Fibroblast of pulmonary artery (primary cell): ENCODE data around the gene CREBL2.
"Not testable (repeated sequence)": the region's sequence is repeated elsewhere in the genome, so short reads cannot be mapped to it uniquely, and the experiment has no call there.

Source experiments
- DNase-seq: peaks from one replicate; pipeline ENCODE4 v3.0.0-alpha.2; 2010; ENCODE audit warnings: low read depth
- H3K4me3 ChIP-seq: replicated peaks from 2 replicates; pipeline ENCODE4 v1.5.1; 2011; ENCODE audit warnings: low read depth, mild to moderate bottlenecking, control low read depth, low read length, moderate library complexity
- CTCF ChIP-seq: IDR thresholded peaks from 2 replicates; pipeline ENCODE4 v1.5.1; 2011; ENCODE audit warnings: mild to moderate bottlenecking, control low read depth, low read length, inconsistent platforms; ENCODE audit errors: missing control alignments

CREBL2 gene

GRCh38 chr12:12627308-12627827 is 15.7 kb downstream of the CREBL2 start:
- H3K4me3 ChIP-seq: no peak overlapping the region
- TF ChIP-seq CTCF: no peak
- DNase-seq: no peak

- H3K4me3 ChIP-seq: no peak overlapping the region
- no peak for DNase-seq
- no peak for TF ChIP-seq CTCF
Measured at GRCh38 chr12:12628013-12628412, 16.3 kb downstream of the CREBL2 start.

DNA sequence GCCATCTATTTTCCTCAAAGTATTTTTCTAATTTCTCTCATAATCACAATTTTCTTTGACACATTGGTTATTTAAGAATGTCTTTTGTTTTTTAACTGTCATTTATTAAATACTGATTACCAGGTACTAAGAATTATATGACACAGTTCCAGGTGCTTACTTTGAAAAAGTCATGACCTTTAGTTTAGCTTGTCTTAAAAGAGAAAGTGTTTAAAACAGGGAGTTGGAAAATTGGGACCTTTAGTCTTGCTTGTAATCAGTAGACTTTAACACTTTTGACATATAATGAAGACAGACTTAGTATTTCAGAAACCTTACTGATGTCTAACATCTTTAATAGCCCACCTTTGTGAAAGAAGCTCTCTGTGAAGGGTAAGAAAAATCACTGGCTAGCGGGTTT is 19.2 kb downstream of the CREBL2 start:
- no peak for TF ChIP-seq CTCF
- DNase-seq: no peak
- H3K4me3 ChIP-seq: no peak overlapping the region

- no peak overlapping the region for H3K4me3 ChIP-seq
- no peak for DNase-seq
- no peak for TF ChIP-seq CTCF
Measured at GRCh38 chr12:12635651-12636050, 24.0 kb downstream of the CREBL2 start.

DNA sequence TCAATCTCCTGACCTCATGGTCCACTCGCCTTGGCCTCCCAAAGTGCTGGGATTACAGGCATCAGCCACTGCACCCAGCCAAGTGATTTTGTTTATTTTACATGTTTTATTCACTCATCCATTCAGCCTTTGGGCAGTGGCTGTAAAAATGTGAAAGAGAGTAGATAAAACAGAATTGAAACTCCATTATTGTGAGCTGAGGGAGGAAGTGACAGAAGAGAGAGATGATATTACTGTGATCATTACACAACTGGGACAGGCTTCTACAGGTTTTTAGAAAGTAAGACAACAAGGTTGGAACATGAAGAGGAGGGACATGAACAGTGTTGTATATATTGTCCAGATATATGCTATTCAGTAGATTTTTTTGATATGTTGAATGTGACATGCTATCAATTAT is 25.0 kb downstream of the CREBL2 start:
- DNase-seq: no peak
- TF ChIP-seq CTCF: no peak

DNA sequence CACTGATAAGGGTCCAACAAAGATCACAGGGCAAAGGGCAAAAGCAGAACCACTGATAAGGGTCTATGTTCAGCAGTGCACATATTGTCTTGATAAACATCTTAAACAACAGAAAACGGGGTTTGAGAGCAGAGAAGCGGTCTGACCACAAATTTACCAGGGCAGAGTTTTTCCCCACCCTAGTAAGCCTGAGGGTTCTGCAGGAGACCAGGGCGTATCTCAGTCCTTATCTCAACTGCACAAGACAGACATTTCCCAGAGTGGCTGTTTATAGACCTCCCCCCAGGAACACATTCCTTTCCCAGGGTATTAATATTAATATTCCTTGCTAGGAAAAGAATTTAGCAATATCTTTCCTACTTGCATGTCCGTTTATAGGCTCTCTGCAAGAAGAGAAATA is 28.3 kb downstream of the CREBL2 start:
- not testable (repeated sequence) for H3K4me3 ChIP-seq, DNase-seq

More for the DNA sequence above, 25.0 kb downstream of the CREBL2 start:
- H3K4me3 ChIP-seq: no peak overlapping the region

DNA sequence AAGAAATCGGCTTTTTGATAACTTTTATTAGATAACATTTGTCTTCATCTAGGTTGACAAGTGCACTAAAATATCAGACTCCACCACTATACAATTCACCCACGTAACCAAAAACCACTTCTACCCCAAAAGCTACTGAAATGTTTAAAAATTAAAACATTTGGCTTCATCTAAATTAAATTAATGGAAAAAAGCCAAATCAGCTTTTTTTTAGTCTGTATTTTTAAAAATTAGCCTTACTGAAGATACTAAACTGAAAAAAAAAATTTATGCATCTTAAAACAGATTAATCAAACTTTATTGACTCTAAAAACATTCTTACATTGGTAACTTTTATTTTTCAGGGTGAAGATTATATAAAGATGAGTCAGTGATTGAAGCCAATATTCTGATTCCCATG is 30.0 kb downstream of the CREBL2 start:
- H3K4me3 ChIP-seq: no peak overlapping the region
- DNase-seq: no peak
- no peak for TF ChIP-seq CTCF
